ENCODE measurements around the gene CXCR6.

DNA sequence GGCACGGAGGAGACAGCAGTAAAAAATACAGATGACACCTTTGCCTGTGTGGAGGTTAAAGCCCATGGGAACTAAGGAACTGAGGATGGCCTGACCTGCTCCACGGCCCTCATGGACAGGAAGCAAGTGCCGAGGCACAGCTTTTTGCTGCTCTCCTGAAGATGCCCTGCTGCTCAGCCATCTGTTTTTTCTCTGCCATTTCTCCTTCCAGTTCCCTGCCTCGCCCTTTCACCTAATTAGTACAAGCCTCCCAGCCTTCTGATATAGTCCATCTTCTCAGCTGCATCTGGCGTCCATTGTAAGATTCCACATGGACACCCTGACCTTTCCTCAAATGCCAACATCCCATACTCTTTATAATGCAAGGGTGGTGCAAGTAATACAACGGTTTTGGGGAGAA lies 11.8 kb upstream of the CXCR6 start:
- TF ChIP-seq, protein P1, sequence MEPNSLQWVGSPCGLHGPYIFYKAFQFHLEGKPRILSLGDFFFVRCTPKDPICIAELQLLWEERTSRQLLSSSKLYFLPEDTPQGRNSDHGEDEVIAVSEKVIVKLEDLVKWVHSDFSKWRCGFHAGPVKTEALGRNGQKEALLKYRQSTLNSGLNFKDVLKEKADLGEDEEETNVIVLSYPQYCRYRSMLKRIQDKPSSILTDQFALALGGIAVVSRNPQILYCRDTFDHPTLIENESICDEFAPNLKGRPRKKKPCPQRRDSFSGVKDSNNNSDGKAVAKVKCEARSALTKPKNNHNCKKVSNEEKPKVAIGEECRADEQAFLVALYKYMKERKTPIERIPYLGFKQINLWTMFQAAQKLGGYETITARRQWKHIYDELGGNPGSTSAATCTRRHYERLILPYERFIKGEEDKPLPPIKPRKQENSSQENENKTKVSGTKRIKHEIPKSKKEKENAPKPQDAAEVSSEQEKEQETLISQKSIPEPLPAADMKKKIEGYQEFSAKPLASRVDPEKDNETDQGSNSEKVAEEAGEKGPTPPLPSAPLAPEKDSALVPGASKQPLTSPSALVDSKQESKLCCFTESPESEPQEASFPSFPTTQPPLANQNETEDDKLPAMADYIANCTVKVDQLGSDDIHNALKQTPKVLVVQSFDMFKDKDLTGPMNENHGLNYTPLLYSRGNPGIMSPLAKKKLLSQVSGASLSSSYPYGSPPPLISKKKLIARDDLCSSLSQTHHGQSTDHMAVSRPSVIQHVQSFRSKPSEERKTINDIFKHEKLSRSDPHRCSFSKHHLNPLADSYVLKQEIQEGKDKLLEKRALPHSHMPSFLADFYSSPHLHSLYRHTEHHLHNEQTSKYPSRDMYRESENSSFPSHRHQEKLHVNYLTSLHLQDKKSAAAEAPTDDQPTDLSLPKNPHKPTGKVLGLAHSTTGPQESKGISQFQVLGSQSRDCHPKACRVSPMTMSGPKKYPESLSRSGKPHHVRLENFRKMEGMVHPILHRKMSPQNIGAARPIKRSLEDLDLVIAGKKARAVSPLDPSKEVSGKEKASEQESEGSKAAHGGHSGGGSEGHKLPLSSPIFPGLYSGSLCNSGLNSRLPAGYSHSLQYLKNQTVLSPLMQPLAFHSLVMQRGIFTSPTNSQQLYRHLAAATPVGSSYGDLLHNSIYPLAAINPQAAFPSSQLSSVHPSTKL (CRISPR knock-in tag; IDR thresholded peaks at IDR 0.05): no peak
- TF ChIP-seq, protein P2, sequence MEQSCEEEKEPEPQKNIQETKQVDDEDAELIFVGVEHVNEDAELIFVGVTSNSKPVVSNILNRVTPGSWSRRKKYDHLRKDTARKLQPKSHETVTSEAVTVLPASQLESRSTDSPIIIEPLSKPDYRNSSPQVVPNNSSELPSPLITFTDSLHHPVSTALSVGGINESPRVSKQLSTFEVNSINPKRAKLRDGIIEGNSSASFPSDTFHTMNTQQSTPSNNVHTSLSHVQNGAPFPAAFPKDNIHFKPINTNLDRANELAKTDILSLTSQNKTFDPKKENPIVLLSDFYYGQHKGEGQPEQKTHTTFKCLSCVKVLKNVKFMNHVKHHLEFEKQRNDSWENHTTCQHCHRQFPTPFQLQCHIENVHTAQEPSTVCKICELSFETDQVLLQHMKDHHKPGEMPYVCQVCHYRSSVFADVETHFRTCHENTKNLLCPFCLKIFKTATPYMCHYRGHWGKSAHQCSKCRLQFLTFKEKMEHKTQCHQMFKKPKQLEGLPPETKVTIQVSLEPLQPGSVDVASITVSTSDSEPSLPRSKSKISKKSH (CRISPR knock-in tag; IDR thresholded peaks at IDR 0.05; ENCODE audit: borderline replicate concordance): no peak
